ENCODE measurements around the gene ASAP2.
"Not testable (repeated sequence)": the region's sequence is repeated elsewhere in the genome, so short reads cannot be mapped to it uniquely, and the experiment has no call there.

The ASAP2 gene

DNA sequence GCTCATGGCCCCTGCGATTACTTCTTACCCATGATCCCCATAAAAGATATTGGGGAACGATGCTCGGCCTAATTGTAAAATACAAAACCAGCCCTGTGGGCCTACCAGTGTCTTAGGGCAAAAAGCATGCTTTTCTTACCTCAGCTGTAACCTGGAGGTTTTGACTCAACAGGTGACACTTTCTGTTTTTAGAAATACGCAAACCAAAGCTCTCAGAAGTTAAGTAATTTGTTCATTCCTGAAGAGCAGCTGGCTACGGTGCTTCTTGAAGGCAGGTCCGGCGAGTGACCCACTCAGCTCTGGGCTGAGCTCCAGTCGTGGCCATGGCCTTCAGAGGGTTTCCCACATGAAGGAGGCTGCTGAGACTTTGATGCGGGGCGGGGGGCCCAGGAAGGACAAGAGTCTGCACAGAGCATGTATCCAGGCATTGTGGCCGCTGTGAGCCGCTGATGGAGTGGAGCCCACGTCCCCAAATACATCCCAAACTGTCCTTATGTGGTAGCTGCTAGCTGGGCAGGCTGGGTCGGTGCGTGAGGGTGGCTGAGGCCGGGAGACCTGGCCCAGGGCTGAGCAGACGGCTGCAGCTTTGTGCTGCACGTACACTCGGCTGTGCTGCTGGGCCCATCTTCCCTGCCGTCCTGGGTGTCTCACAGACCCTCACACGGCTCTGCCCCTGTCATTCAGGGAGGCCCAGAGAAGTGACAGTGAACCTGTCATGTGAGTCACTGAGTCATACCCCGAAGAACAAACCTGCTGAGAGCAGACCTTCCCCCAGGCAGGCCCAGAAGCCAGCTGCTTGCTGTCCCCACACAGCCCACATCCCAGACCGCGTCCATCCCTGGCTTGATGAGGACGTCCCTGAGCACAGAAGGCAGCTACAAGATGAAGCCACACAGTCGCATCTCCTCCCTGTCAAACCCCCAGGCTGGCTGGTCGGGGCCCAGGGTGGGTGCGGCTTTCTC lies 182.6 kb downstream of the ASAP2 start:
- Histone ChIP-seq H3K36me3 (ENCODE audit: control insufficient read depth, insufficient read depth, low read length) (peaks cover 10% of the 10 kb centered on the region; the same call in 1 of the 2 replicates), H3K27ac (ENCODE audit: low read depth, low read length) (no peak overlapping the region), H3K4me1 (ENCODE audit: control insufficient read depth, insufficient read depth, low read length) (peaks cover 8% of the 10 kb centered on the region), H3K27me3 (ENCODE audit: control insufficient read depth, insufficient read depth, low read length) (no peaks in the 10 kb centered on the region), H3K4me3 (ENCODE audit: low read depth, low read length) (no peak overlapping the region), H3K9me3 (ENCODE audit: control insufficient read depth, insufficient read depth, low read length) (no peaks in the 10 kb centered on the region), H3K9ac (ENCODE audit: low read depth, low read length) (no peak overlapping the region)

DNA sequence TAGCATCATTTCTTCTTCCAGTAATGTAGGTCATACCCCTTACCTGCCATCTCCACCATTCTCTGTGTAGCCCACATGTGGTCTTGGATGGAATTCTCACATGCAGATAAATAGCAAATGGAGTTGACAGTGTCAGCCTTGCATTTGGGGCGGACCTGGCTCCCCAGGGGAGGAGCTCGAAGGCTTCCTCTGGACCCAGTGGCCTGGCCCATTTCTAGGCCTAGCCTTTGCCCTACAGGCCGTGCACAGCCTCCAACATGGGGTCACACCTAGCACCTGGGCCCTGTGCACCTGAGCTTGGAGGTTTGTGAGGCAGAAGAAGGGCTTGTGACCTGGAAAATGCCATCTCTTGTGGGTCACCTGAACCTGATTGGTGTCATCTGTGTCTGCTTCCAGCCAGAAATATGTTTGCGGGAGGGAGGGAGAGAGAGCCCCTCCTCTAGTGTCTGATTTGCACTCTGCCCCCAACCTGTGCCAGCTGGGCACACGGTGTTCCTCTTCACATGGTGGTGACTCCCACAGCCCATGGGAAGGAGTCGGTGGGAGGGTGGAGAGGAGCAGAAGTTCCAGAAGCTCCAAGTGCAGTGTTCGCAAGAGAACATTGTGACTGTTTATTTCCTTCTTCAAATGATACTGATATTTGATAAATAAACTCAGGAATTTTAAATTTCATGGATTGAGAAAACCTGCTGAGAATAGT lies 183.7 kb downstream of the ASAP2 start:
- Histone ChIP-seq H3K9me3 (ENCODE audit: control insufficient read depth, insufficient read depth, low read length) (no peaks in the 10 kb centered on the region), H3K27me3 (ENCODE audit: control insufficient read depth, insufficient read depth, low read length) (no peaks in the 10 kb centered on the region), H3K36me3 (ENCODE audit: control insufficient read depth, insufficient read depth, low read length) (peaks cover 11% of the 10 kb centered on the region; the same call in 1 of the 2 replicates), H3K27ac (ENCODE audit: low read depth, low read length) (no peak overlapping the region), H3K4me3 (ENCODE audit: low read depth, low read length) (no peak overlapping the region), H3K4me1 (ENCODE audit: control insufficient read depth, insufficient read depth, low read length) (peaks cover 8% of the 10 kb centered on the region), H3K9ac (ENCODE audit: low read depth, low read length) (no peak overlapping the region)

DNA sequence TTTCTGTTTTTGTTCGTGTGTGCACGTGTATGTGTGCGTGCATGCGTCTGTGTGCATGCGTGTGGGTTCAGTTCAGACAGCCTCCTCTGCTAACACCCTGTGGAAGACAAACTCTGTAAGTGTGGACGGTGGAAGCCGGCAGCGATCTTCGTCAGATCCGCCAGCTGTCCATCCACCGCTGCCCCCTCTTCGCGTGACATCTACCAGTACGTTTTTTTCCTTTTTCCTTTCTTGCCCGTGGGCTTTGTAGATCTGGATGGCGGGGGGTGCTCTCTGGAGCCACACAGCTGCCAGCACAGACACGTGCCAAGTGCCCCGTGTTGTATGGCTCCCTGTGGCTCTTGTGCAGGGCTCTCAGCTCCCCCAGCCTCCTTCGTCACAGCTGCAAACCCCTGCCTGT lies 184.4 kb downstream of the ASAP2 start:
- peaks cover 8% of the 10 kb centered on the region for H3K4me1 ChIP-seq (ENCODE audit: control insufficient read depth, insufficient read depth, low read length)
- no peak overlapping the region for H3K27ac ChIP-seq (ENCODE audit: low read depth, low read length)
- H3K9ac ChIP-seq (ENCODE audit: low read depth, low read length): no peak overlapping the region
- H3K9me3 ChIP-seq (ENCODE audit: control insufficient read depth, insufficient read depth, low read length): no peaks in the 10 kb centered on the region
- peaks cover 11% of the 10 kb centered on the region; the same call in 1 of the 2 replicates for H3K36me3 ChIP-seq (ENCODE audit: control insufficient read depth, insufficient read depth, low read length)
- H3K4me3 ChIP-seq (ENCODE audit: low read depth, low read length): no peak overlapping the region
- H3K27me3 ChIP-seq (ENCODE audit: control insufficient read depth, insufficient read depth, low read length): no peaks in the 10 kb centered on the region

DNA sequence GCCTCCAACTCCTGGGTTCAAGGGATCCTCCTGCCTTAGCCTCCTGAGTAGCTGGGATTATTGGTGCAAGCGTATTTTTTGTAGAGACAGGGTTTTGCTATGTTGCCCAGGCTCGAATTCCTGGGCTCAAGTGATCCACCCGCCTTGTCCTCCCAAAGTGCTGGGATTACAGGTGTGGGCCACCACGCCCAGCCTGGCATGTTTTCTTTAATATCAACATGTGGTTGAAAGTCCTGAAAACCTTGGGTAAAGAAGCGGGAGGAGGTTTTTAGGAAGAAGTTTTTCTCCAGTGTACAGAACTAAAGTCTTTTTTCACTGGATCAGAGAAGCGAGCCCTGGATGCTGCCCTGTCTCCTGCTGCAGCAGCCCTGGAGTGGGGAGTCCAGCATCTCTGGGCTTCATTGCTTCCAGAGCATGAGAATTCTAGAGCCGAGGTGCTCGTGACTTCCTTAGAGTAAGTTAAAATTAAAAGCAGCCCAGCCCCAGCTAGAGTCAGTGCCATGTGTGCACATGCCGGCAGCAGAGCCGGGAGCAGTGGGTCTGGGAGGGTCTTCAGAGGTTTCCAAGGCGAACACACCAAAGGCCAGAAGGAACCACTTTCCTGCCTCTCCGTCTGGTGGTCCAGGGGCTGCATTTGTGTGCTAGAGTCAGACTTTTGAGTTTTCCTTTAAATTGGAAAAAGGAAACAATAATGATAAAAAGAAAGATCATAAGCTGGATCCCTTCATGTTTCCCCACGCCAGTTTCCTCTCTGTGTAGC lies 185.5 kb downstream of the ASAP2 start:
- Histone ChIP-seq H3K9me3 (ENCODE audit: control insufficient read depth, insufficient read depth, low read length) (no peaks in the 10 kb centered on the region), H3K9ac (ENCODE audit: low read depth, low read length) (no peak overlapping the region), H3K27me3 (ENCODE audit: control insufficient read depth, insufficient read depth, low read length) (no peaks in the 10 kb centered on the region), H3K4me1 (ENCODE audit: control insufficient read depth, insufficient read depth, low read length) (peaks cover 8% of the 10 kb centered on the region), H3K27ac (ENCODE audit: low read depth, low read length) (no peak overlapping the region), H3K36me3 (ENCODE audit: control insufficient read depth, insufficient read depth, low read length) (peaks cover 11% of the 10 kb centered on the region; the same call in 1 of the 2 replicates), H3K4me3 (ENCODE audit: low read depth, low read length) (no peak overlapping the region)

DNA sequence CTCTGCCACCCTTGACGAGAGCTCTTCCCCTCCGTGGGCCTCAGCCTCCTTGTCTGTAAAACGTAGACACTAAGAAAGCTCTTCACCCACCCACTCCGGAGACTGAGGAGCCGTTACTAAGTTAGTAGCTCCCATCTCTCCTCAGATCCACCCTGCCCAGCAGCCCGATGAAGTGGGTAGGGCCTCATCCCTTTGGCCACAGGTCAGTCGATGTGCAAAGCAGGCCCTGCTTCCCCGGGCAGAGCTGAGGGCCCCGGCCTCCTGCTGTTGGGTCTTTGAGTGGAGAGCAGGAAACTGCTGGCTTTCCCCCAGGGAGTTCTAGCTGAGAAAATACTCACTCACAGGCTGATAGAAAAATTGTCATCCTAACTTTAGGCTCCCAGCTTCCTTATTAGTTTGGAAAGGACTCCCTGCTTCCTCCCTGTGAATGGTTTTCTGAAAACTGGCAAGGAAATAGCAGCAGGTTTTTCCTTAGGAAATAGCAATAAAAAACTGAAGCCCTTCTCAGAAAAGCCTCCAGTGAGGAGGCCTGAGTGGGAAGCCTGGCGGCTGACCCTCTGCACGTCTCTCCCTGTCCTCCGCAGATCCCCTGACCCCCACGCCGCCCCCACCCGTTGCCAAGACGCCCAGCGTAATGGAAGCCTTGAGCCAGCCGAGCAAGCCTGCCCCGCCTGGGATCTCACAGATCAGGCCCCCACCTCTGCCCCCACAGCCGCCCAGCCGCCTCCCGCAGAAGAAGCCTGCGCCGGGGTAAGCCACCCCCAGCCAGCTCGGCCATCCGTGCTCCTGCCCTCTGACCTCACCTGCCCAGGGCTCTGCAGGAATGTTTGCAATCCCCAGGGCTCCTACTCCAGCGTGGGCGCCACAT lies 186.5 kb downstream of the ASAP2 start:
- H3K9ac ChIP-seq (ENCODE audit: low read depth, low read length): no peak overlapping the region
- no peak overlapping the region for H3K4me3 ChIP-seq (ENCODE audit: low read depth, low read length)
- H3K9me3 ChIP-seq (ENCODE audit: control insufficient read depth, insufficient read depth, low read length): no peaks in the 10 kb centered on the region
- H3K36me3 ChIP-seq (ENCODE audit: control insufficient read depth, insufficient read depth, low read length): peaks cover 6% of the 10 kb centered on the region; the same call in 1 of the 2 replicates
- peak overlapping the region; percentile 42 for H3K27ac ChIP-seq (ENCODE audit: low read depth, low read length)
- H3K4me1 ChIP-seq (ENCODE audit: control insufficient read depth, insufficient read depth, low read length): peaks cover 8% of the 10 kb centered on the region
- H3K27me3 ChIP-seq (ENCODE audit: control insufficient read depth, insufficient read depth, low read length): no peaks in the 10 kb centered on the region

DNA sequence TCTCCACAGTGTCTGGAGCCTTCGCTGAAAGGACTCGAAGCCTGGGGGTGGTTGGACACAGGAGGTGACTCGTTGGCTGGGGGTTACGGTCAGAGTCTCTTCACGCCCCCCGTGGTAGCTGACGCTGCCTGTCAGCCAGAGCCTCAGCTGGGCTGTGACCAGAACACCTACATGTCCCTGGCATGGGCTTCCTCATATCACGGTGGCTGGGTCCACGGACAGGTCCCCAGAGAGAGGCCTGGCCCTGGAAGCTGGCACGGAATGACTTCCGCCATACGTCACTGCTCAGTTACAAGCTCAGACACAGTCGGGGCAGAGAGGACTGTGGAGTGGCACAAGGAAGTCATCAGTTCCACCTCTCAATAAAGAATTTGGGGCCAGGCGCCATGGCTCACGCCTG lies 188.2 kb downstream of the ASAP2 start:
- Histone ChIP-seq H3K4me3 (ENCODE audit: low read depth, low read length) (no peak overlapping the region), H3K4me1 (ENCODE audit: control insufficient read depth, insufficient read depth, low read length) (peaks cover 8% of the 10 kb centered on the region)

DNA sequence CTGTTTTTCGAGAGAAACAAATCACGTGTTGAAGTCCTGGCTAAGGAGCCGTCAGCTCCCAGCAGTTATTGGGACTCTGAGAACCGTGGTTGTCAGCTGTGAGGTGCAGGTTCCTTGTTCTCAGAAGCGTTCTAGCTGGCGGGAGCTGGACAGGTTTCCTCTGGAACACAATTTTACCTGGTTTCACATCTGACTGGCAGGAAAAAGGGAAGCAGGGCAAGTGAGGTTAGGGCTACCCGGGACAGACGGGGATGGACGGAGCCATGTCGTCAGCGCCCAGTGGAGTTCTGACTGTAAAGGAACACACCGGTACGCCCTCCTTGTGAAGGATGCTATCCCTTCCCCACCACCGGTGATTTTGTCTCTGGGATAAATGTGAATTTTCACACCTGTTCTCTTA lies 190.6 kb downstream of the ASAP2 start:
- Histone ChIP-seq H3K9me3 (ENCODE audit: control insufficient read depth, insufficient read depth, low read length) (no peaks in the 10 kb centered on the region), H3K27me3 (ENCODE audit: control insufficient read depth, insufficient read depth, low read length) (no peaks in the 10 kb centered on the region), H3K9ac (ENCODE audit: low read depth, low read length) (no peak overlapping the region), H3K4me3 (ENCODE audit: low read depth, low read length) (no peak overlapping the region), H3K27ac (ENCODE audit: low read depth, low read length) (no peak overlapping the region), H3K36me3 (ENCODE audit: control insufficient read depth, insufficient read depth, low read length) (peaks cover 5% of the 10 kb centered on the region; the same call in 1 of the 2 replicates), H3K4me1 (ENCODE audit: control insufficient read depth, insufficient read depth, low read length) (peaks cover 8% of the 10 kb centered on the region)

More for the DNA sequence above, 188.2 kb downstream of the ASAP2 start:
- Histone ChIP-seq H3K27me3 (ENCODE audit: control insufficient read depth, insufficient read depth, low read length) (no peaks in the 10 kb centered on the region), H3K9me3 (ENCODE audit: control insufficient read depth, insufficient read depth, low read length) (no peaks in the 10 kb centered on the region), H3K36me3 (ENCODE audit: control insufficient read depth, insufficient read depth, low read length) (peaks cover 5% of the 10 kb centered on the region; the same call in 1 of the 2 replicates), H3K9ac (ENCODE audit: low read depth, low read length) (no peak overlapping the region), H3K27ac (ENCODE audit: low read depth, low read length) (no peak overlapping the region)

DNA sequence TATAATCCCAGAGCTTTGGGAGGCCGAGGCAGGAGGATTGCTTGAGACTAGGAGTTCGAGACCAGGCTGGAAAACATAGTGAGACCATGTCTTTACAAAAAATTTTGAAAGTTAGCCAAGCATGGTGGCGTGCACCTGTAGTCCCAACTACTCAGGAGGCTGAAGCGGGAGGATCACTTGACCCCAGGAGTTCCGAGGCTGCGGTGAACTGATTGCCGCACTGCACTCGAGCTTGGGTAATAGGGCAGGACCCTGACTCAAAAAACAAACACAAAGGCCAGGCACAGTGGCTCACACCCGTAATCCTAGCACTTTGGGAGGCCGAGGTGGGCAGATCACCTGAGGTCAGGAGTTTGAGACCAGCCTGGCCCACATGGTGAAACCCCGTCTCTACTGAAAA lies 191.6 kb downstream of the ASAP2 start:
- H3K36me3 ChIP-seq (ENCODE audit: control insufficient read depth, insufficient read depth, low read length); H3K27ac ChIP-seq (ENCODE audit: low read depth, low read length); H3K9ac ChIP-seq (ENCODE audit: low read depth, low read length); H3K4me3 ChIP-seq (ENCODE audit: low read depth, low read length); H3K4me1 ChIP-seq (ENCODE audit: control insufficient read depth, insufficient read depth, low read length); H3K27me3 ChIP-seq (ENCODE audit: control insufficient read depth, insufficient read depth, low read length); H3K9me3 ChIP-seq (ENCODE audit: control insufficient read depth, insufficient read depth, low read length): not testable (repeated sequence)

DNA sequence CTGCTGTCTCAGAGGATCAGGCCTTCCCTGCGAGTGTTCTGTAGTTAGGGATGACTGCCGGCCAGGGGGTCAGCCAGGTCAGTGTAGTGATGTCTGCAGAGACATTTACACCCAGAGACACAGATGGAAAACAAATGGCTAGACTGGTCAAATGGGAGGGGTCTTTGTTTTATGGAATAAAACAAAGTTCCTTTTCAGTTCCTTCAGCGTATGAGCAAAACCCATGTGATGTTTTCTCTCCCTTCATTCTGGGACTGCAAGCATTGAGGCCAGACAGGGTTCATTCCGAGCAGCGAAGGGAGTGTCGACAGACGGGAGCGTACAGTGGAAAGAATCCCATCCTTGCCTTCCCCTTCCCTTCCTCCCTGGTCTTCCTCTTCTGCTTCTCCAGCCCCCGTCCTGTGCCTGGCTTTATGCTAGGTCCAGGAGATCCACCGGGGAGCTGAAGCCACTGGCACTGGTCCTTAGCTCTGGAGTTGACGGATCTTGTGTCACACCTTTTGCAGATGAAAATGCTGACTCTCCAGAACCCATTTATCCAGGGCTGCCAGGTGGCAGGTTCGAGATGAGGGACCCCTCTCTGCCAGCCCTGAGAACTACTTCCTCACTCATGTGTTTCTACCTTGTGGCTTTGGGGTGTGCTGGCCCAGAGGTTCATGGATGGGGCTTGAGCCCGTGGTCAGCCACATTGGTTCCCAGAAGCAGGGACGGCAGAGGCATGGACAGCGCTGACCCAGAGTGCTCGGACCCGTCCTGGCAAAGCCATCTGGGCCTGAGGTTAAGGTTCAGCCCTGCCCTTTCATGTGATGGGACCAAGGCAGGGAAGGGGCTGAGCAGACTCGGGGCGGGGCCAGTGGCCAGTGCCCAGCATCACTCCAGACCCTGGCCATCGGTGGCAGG lies 192.5 kb downstream of the ASAP2 start:
- no peaks in the 10 kb centered on the region for H3K9me3 ChIP-seq (ENCODE audit: control insufficient read depth, insufficient read depth, low read length)
- no peaks in the 10 kb centered on the region for H3K27me3 ChIP-seq (ENCODE audit: control insufficient read depth, insufficient read depth, low read length)
- no peak overlapping the region for H3K9ac ChIP-seq (ENCODE audit: low read depth, low read length)
- no peaks in the 10 kb centered on the region for H3K4me1 ChIP-seq (ENCODE audit: control insufficient read depth, insufficient read depth, low read length)
- no peak overlapping the region for H3K4me3 ChIP-seq (ENCODE audit: low read depth, low read length)
- H3K27ac ChIP-seq (ENCODE audit: low read depth, low read length): no peak overlapping the region
- peaks cover 11% of the 10 kb centered on the region; the same call in 1 of the 2 replicates for H3K36me3 ChIP-seq (ENCODE audit: control insufficient read depth, insufficient read depth, low read length)
